ENCODE data around the gene ZNF805.
"Not testable (repeated sequence)": the region's sequence is repeated elsewhere in the genome, so short reads cannot be mapped to it uniquely, and the experiment has no call there.

ZNF805 gene
- 6.8 to 32.0 (median 14.6) reads per million in 17 experiments for total RNA-seq

DNA sequence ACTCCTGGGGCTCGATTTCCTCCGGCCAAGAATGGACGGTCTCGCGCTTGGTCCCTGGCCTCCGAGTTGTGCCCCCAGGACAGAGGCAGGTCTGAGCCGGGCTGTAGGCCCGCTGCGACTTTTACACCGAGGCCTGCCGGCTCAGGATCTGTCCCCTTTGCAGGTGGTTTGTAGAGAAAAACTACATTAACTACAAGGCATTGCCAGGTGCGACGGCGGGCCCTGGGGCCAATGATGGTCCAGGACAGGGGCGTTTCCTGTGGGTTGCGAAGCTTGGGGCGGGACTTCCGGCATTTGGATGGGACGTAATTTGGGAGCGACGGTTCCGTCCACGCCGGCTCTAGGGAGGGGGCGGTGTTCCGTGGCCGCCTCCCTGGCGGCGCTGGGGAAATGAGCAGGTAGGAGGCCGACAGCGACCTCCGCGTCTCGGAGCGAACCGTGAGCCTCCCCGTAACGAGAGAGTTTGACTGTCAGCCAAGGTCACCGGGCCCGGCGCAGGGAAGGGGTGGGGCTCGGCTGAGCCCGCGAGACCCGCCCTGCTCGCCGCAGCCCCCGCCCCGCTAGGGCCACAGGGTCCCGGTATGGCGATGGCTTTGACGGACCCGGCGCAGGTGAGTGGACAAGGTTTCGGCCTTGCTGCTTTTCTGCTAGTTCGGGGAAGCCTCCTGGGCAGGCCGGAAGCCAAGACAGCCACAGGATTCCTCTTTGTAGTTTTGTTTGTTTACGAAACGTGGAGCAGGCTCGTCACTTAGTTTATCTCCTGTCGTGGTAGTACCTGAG is at the start of gene ZNF805:
Gene ZNF805 (plus strand): TSS at position 322 of the 780 bp plus-strand sequence. CDS start 260 bp downstream, at position 582.
- DNase-seq: peak; percentile 94 to 96 (median 94)

DNA sequence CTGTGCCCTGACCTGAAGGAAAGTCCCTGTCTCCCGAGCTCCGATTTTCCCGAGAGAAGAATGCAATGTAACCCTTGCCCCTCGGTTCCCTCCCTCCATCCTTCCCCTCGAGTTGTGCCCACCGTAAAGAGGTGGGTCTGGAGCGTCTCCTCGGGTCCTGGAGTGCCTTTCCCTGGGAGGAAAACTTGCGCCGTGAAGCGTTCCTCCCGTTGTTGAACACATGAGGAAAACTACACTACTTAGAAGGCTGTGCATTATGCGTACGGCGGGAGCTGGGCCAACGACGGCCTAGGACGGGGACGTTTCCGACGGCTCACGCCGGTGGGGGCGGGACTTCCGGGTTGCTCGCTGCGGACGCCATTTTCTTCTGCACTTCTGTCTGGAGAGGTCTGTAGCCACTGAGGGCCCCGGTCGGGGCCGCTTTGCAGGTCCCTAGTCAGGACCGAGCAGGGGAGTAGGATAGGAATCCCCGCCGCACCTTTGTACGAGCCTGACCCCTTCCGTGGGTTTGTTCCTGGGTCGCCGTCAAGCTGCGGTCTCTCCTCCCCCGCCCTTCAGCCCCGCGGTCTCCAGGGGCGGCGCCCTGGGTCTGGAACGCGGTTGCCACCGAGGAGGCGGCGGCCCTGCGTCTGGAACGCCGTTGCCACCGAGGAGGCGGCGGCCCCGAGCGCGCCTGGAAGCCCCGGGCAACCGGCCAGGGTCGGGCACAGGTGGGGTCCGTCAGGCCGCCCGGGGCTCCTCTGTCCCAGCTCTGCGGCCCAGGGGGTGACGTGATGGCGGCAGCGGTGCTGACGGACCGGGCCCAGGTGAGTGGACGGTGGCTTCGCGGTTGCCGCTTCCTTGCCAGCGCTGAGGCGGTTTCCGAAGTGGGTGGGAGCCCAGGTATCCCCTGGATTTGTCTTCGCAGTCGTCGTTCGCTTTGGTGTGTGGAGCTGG is 49.0 kb upstream of the ZNF805 start, which contains the start of gene ZNF264:
Gene ZNF264 (plus strand): TSS at position 360 of the 936 bp plus-strand sequence. CDS start 414 bp downstream, at position 774.
- peak; percentile 90 to 95 (median 92) for DNase-seq

DNA sequence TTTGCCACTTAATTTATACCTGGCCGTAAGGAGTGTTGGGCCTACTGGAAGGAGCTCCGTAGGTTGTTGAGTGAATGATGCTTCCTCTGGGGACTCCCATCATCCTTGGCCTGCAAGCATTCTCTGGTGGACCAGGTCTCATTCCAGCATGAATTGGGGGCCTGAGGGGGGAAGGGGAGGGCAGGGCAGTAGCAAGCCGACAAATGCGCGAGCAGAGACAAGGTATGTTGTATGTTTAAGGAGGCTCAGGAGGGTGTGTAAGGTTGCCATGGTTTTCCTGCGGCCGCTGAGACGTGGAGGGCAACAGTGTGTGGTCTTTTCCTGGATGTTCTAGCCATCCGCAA is 48.4 kb upstream of the ZNF805 start:
- no peak for DNase-seq

DNA sequence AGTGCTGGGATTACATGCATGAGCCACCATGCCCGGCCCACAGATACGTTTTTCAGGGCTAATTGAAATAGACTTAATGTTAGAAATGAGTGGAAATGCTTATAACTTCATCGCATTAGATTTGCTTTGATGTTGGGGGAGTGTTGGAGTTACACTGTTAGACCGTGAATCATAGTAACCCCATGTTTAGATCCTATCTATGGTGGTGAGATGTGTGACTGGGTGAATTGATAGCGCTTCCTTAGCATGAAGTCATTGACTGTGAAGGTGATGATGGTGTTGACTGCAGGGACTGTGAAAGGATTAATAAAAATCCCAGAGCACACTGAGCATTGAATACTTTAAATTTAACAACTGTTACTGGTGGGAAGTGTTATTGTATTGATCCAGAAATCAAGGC is 47.4 kb upstream of the ZNF805 start:
- DNase-seq: no peak

GRCh38 chr19:57197874-57198273 is 42.6 kb upstream of the ZNF805 start:
- not testable (repeated sequence) for DNase-seq

DNA sequence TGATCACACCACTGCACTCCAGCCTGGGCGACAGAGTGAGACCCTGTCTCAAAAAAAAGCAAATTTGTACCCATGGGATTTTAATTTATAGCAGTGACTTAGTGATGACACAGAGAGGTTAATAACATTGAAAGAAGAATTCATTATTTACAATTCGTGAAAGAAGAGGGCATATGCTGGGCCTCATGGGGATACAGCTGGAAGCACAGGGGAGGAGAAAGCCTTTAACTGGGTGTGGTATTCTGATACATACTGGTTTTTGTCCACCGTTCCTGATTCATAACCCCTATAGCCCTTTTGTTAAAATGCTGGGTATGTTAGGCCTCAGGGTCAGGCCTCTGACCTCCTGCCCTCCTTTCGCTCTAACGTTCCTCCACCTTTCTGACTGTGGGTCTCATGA is 38.3 kb upstream of the ZNF805 start:
- no peak for DNase-seq

- no peak for DNase-seq
Observed at GRCh38 chr19:57210381-57210780, 30.1 kb upstream of the ZNF805 start.

DNA sequence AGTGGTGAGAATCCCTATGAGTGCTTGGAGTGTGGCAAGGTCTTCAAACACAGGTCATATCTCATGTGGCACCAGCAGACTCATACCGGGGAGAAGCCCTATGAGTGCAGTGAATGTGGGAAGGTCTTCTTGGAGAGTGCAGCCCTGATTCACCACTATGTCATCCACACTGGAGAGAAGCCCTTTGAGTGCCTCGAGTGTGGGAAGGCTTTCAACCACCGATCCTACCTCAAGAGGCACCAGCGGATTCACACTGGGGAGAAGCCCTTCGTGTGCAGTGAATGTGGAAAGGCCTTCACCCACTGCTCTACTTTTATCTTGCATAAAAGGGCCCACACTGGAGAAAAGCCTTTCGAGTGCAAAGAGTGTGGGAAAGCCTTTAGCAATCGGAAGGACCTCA is 28.3 kb upstream of the ZNF805 start:
- no peak for DNase-seq

DNA sequence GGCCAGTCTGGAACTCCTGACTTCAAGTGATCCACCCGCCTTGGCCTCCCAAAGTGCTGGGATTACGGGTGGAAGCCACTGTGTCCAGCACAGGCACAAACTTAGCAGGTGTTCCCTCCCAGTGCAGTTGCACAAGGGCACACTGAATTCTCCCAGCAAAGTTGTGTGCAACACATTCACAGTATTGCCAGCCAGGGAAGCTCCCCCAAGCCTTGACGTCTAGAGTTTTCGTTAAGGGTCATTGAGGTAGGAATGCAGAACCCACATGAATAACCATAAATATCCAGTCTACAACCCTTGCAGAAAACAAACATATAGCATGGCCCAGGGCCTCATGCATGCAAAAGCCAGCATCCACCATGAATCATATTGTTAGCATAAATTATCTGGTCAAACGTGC is 12.9 kb upstream of the ZNF805 start:
- no peak for DNase-seq

GRCh38 chr19:57231686-57232085 is 8.7 kb upstream of the ZNF805 start:
- DNase-seq: no peak

GRCh38 chr19:57233207-57233606 is 7.2 kb upstream of the ZNF805 start:
- no peak for DNase-seq

DNA sequence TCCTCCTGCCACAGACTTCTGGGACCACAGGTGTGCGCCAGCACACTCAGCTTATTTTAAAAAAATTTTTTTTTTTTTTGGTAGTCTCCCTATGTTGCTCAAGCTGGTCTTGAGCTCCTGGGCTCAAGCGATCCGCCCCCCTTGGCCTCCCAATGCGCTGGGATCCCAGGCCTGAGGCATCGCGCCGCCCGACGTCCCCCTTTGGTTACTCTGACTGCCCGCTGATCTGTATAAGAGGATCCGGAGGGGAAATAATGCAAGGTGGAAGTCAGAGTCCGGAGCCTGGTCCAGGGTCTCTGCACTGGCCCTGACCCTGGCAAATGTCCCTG is 486 bp upstream of the ZNF805 start:
- DNase-seq: peak in 1 of 4 experiments; percentile 1

DNA sequence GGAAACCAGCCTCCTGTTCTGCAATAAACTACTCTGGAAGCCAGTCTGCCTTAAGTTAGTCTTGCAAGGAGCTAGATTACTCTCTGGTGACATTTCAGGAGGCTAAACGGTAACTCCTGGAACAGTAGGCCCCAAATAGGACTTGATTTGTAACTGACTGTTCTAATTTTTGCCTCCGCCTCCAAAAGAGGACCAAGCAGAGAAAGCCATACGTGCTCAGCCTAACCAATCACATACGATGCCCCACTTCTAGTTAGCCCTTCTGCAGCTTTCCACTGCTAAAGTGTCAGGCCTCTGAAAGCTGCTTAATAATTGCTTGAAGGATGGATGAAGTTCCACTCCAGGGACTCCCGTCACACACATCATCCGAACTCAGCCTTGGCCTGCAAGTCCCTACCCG is 744 bp downstream of the ZNF805 start:
- DNase-seq: peak; percentile 4 to 11 (median 8)

DNA sequence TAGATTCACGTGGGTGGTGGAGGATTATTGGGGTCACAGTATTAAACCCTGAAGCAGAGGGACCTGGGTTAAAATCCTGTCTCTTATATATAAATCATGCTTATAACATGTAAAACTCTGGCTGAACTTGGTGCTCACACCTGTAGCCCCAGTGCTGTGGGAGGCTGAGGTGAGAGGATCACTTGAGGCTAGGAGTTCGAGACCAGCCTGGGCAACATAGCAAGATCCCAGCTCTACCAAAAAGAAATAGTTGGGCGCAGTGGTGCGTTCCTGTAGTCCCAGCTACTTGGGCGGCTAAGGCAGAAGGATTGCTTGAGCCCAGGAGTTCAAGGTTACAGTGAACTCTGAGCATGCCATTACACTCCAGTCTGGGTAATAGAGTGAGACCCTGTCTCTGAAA is 2.4 kb downstream of the ZNF805 start:
- DNase-seq: no peak

GRCh38 chr19:57244513-57244912 is 4.1 kb downstream of the ZNF805 start:
- no peak for DNase-seq

- no peak for DNase-seq
Observed at GRCh38 chr19:57245066-57245465, 4.6 kb downstream of the ZNF805 start.

GRCh38 chr19:57245959-57246358 is 5.5 kb downstream of the ZNF805 start:
- no peak for DNase-seq

DNA sequence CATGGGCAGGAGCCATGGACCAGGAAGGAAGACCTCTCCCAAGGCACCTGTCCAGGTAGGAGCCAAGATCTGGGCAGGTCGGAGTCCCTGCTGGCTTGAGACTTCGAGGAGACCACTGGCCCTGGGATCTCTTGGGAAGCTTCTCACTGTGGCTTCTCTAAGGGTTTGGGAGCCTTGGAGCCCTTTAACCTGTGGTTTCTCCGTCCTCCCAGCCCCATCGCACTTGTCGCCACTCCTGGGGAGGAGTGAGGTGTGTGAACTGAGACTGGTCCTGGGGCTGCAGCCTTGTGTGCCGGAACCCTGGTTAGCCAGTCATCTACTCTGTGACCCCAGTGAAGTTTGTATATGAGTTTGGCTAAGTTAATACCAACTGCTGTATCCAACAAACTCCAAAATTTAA is 8.2 kb downstream of the ZNF805 start:
- no peak for DNase-seq

DNA sequence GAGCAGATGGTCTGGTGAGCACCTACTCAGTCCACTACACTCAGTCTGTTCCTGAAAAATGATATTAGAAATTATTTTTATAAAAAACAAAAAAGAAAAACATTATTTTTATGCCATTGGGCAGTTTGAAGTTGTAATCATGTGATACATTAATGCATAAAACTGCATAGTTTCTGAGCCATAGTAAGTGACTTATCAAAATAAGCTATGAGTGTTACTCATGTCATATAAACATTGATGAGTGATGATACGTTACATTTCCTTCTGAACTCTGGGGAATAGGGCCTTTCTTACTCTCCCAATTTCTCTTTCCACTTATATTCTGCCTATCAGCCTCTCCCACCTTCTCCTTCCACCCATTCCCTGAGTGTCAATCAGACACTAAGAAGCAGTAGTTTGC is 8.9 kb downstream of the ZNF805 start:
- no peak for DNase-seq

GRCh38 chr19:57253767-57254166 is 13.3 kb downstream of the ZNF805 start:
- not testable (repeated sequence) for DNase-seq

DNA sequence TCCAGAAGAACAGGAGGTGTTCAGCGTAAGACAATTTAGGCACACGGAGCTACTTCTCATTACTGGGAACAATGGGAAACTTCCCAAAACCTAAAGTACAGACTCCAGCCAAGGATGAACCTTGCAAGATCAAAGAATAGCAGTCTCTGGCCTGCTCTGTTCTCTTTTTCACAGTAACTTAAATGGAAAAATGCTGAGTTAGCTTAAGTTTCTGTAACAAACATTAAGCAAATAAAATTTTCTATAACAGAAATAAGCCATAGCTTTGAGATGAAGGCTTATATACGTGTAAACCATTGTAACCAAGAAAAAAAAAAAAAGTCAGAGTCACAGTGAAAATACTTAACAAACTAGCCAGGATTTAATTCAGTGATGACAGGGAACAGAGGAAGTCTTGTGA is 21.6 kb downstream of the ZNF805 start:
- DNase-seq: no peak

DNA sequence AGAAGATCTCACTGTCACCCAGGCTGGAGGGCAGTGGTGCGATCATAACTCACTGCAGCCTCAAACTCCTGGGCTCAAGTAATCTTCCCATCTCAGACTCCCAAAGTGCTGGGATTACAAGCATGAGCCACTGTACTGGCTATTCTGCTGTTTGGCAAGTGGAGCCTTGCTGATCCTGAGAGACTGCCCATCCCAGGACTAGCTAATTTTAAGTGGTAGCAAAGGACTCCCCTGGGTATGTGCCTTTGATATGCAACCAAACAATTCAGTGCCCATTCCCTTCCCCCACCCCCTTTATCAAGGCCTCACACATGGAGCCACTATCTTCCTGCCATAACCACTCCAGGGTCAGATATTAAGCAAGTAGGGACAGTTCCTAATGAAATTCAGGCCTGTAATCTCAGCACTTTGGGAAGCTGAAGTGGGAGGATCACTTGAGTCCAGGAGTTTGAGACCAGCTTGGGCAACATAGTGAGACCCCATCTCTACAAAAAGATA is 22.9 kb downstream of the ZNF805 start:
- DNase-seq: no peak

GRCh38 chr19:57267291-57267690 is 26.9 kb downstream of the ZNF805 start:
- DNase-seq: no peak
